HepG2 (cell line): ENCODE data around the gene KIAA0319L. TPM values are rescaled to one million over a fixed set of nuclear protein-coding genes. Genes with fewer than 3 reads are reported as not detected.

Source experiments
- CEBPB ChIP-seq: IDR thresholded peaks from 2 replicates; pipeline ENCODE4 v1.6.1; 2011; ENCODE audit warnings: low read depth, low read length, improper control_type of control experiment, borderline replicate concordance
- CREB1 ChIP-seq, 2 experiments: fragments of 450-650 bp in 1 of 2; IDR thresholded peaks; 2 replicates each; pipeline ENCODE4 v1.6.1; 2016 to 2017; ENCODE audit warnings: control low read depth in 1 of 2, mild to moderate bottlenecking in 1 of 2, missing compliant biosample characterization in 1 of 2, missing genetic modification characterization in 1 of 2
- FOXA1 ChIP-seq, 2 experiments: fragments of 450-650 bp in 1 of 2; sonication (generic) in 1 of 2; formaldehyde crosslinking in 1 of 2; IDR thresholded peaks; 2 replicates each; pipeline versions ENCODE4 v1.4.0 to v1.6.1; 2016 to 2020; ENCODE audit warnings: missing genetic modification reagents in 1 of 2
- FOXA3 ChIP-seq: IDR thresholded peaks from 2 replicates; pipeline ENCODE4 v1.6.1; 2016; ENCODE audit warnings: missing genetic modification reagents, missing compliant biosample characterization
- HNF4A ChIP-seq: sonication (generic); formaldehyde crosslinking; IDR thresholded peaks from 2 replicates; pipeline ENCODE4 v1.4.0; 2020; ENCODE audit warnings: missing genetic modification reagents
- HNF4G ChIP-seq, 2 experiments: sonication (generic) in 1 of 2; formaldehyde crosslinking in 1 of 2; IDR thresholded peaks; 2 replicates each; pipeline versions ENCODE4 v1.4.0 to v1.6.1; 2011 to 2020; ENCODE audit warnings: borderline replicate concordance in 2 of 2, low read depth in 2 of 2, mild to moderate bottlenecking in 2 of 2, low read length in 1 of 2, missing genetic modification reagents in 1 of 2, moderate library complexity in 1 of 2
- MED8 ChIP-seq: sonication (generic); formaldehyde crosslinking; IDR thresholded peaks from 2 replicates; pipeline ENCODE4 v1.8.1; 2023; ENCODE audit warnings: mild to moderate bottlenecking, missing genetic modification reagents; ENCODE audit not compliant: insufficient replicate concordance
- PHF8 ChIP-seq: sonication (generic); formaldehyde crosslinking; IDR thresholded peaks from 2 replicates; pipeline ENCODE4 v1.5.0; 2020; ENCODE audit warnings: missing genetic modification reagents
- SOX13 ChIP-seq, 3 experiments: fragments of 450-650 bp in 1 of 3; sonication (generic) in 1 of 3; formaldehyde crosslinking in 1 of 3; IDR thresholded peaks in 2 of 3; conservative IDR thresholded peaks in 1 of 3; 2 replicates each; pipeline versions ENCODE4 v1.5.0 to v1.6.1; 2016 to 2020; ENCODE audit warnings: antibody characterized with exemption in 1 of 3, mild to moderate bottlenecking in 1 of 3, missing compliant biosample characterization in 1 of 3, missing genetic modification reagents in 1 of 3, moderate library complexity in 1 of 3
- SOX6 ChIP-seq, 2 experiments: fragments of 450-650 bp in 1 of 2; sonication (generic) in 1 of 2; formaldehyde crosslinking in 1 of 2; IDR thresholded peaks; 2 replicates each; pipeline versions ENCODE4 v1.4.0 to v1.6.1; 2017 to 2020; ENCODE audit warnings: antibody characterized with exemption in 1 of 2, mild to moderate bottlenecking in 1 of 2, missing genetic modification reagents in 1 of 2
- SP1 ChIP-seq, 2 experiments: fragments of 450-650 bp in 1 of 2; sonication (generic) in 1 of 2; formaldehyde crosslinking in 1 of 2; IDR thresholded peaks; 2 replicates each; pipeline versions ENCODE4 v1.4.0 to v1.6.1; 2016 to 2020; ENCODE audit warnings: missing genetic modification reagents in 1 of 2
- ZNF7 ChIP-seq: IDR thresholded peaks from 2 replicates; pipeline ENCODE4 v1.6.1; 2016; ENCODE audit warnings: missing biosample characterization, missing genetic modification reagents
- ZNF777 ChIP-seq: sonication (generic); formaldehyde crosslinking; IDR thresholded peaks from 2 replicates; pipeline ENCODE4 v1.4.0; 2020; ENCODE audit warnings: missing genetic modification reagents
- polyA plus RNA-seq, 8 experiments: library from polyadenylated mRNA; depleted of rRNA in 3 of 8; stranded (reverse) in 7 of 8; unstranded in 1 of 8; fragments of >200 nt; fragmentation: Illumina TruSeq in 4 of 8; extraction: Trizol in 4 of 8; gene quantifications; 2 replicates each; pipeline versions ENCODE4 v1.2.1 to v1.2.3, GENCODE V29; 2011 to 2016; ENCODE audit warnings: low read depth in 4 of 8, missing spikeins in 1 of 8, mixed read lengths in 1 of 8; ENCODE audit not compliant: insufficient read depth in 1 of 8
- total RNA-seq, 5 experiments: library from RNA; depleted of rRNA; stranded (reverse); fragments of >200 nt; fragmentation: Illumina TruSeq; extraction: Trizol; gene quantifications; 2 replicates each; pipeline ENCODE4 v1.2.3, GENCODE V29; 2016; ENCODE audit warnings: low read depth in 1 of 5
- TF ChIP-seq, protein P1 (sequence below): sonication (generic); formaldehyde crosslinking; IDR thresholded peaks from 2 replicates; pipeline ENCODE4 v1.4.0; 2020; ENCODE audit warnings: missing genetic modification reagents
- TF ChIP-seq, protein P2 (sequence below), 2 experiments: sonication (generic) in 1 of 2; formaldehyde crosslinking in 1 of 2; IDR thresholded peaks; 2 replicates each; pipeline versions ENCODE4 v1.4.0 to v1.6.1; 2018 to 2020; ENCODE audit warnings: missing genetic modification reagents in 2 of 2, borderline replicate concordance in 1 of 2, low read depth in 1 of 2, mild to moderate bottlenecking in 1 of 2, missing biosample characterization in 1 of 2
- TF ChIP-seq, protein P3 (sequence below): sonication (generic); formaldehyde crosslinking; IDR thresholded peaks from 2 replicates; pipeline ENCODE4 v1.9.0; 2021; ENCODE audit warnings: missing genetic modification reagents, borderline replicate concordance
- TF ChIP-seq, protein P4 (sequence below): sonication (generic); formaldehyde crosslinking; conservative IDR thresholded peaks from 2 replicates; pipeline ENCODE4 v1.8.0; 2022; ENCODE audit warnings: mild to moderate bottlenecking, moderate library complexity, missing genetic modification reagents

Gene KIAA0319L
- total and polyA plus RNA-seq, 2 of the 13 experiments (the other 11 are each of a cell fraction or from before 2014, with no cell fraction given): 33.4 to 82.6 TPM

DNA sequence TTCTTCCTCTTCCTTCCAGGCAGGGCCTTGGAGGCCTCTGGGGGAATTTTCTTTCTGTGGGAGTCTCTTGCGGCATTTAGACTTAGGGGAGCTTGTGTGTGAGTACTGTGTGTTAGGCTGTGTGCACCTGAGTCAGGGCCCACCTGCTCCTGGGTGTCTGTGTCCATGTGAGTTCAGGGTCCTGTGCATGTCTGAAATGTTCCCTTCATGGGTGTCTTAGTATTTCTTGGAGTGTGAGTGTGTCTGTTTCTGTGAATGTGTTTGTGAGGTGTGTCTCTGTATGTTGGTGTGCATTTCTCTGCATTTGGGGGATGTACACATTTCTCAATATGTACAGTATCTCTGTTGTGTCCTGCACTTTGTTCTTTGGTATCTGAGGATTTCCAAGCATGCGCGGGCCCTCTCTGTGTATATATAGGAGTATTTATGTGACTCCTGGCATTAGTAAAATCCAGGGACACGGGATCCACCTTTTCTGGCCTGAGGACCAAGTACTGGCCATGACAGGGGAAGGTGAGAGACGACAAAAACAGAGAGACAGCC is 18.3 kb upstream of the KIAA0319L start (continued):
- TF ChIP-seq, protein P1, sequence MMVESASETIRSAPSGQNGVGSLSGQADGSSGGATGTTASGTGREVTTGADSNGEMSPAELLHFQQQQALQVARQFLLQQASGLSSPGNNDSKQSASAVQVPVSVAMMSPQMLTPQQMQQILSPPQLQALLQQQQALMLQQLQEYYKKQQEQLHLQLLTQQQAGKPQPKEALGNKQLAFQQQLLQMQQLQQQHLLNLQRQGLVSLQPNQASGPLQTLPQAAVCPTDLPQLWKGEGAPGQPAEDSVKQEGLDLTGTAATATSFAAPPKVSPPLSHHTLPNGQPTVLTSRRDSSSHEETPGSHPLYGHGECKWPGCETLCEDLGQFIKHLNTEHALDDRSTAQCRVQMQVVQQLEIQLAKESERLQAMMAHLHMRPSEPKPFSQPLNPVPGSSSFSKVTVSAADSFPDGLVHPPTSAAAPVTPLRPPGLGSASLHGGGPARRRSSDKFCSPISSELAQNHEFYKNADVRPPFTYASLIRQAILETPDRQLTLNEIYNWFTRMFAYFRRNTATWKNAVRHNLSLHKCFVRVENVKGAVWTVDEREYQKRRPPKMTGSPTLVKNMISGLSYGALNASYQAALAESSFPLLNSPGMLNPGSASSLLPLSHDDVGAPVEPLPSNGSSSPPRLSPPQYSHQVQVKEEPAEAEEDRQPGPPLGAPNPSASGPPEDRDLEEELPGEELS (CRISPR knock-in tag): peak; percentile 47; the same call in 1 of the 2 replicates
- peak; percentile 16; the same call in 1 of the 2 replicates for TF ChIP-seq CEBPB
- TF ChIP-seq FOXA1 (IDR thresholded peaks at IDR 0.05): no peak
- TF ChIP-seq FOXA1 (CRISPR knock-in tag; IDR thresholded peaks at IDR 0.05): peak; percentile 49; the same call in 1 of the 2 replicates
- no peak for TF ChIP-seq SP1 (IDR thresholded peaks at IDR 0.05)
- TF ChIP-seq SP1 (CRISPR knock-in tag; IDR thresholded peaks at IDR 0.05): peak; percentile 16; the same call in 1 of the 2 replicates
- TF ChIP-seq, protein P2, sequence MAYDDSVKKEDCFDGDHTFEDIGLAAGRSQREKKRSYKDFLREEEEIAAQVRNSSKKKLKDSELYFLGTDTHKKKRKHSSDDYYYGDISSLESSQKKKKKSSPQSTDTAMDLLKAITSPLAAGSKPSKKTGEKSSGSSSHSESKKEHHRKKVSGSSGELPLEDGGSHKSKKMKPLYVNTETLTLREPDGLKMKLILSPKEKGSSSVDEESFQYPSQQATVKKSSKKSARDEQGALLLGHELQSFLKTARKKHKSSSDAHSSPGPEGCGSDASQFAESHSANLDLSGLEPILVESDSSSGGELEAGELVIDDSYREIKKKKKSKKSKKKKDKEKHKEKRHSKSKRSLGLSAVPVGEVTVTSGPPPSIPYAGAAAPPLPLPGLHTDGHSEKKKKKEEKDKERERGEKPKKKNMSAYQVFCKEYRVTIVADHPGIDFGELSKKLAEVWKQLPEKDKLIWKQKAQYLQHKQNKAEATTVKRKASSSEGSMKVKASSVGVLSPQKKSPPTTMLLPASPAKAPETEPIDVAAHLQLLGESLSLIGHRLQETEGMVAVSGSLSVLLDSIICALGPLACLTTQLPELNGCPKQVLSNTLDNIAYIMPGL (CRISPR knock-in tag; IDR thresholded peaks at IDR 0.05; ENCODE audit: borderline replicate concordance in 1 of 2, low read depth in 1 of 2): peak in 1 of 2 experiments; percentile 10; a peak in 1 of 4 replicates
- TF ChIP-seq FOXA3: peak; percentile 56
- TF ChIP-seq, protein P3, sequence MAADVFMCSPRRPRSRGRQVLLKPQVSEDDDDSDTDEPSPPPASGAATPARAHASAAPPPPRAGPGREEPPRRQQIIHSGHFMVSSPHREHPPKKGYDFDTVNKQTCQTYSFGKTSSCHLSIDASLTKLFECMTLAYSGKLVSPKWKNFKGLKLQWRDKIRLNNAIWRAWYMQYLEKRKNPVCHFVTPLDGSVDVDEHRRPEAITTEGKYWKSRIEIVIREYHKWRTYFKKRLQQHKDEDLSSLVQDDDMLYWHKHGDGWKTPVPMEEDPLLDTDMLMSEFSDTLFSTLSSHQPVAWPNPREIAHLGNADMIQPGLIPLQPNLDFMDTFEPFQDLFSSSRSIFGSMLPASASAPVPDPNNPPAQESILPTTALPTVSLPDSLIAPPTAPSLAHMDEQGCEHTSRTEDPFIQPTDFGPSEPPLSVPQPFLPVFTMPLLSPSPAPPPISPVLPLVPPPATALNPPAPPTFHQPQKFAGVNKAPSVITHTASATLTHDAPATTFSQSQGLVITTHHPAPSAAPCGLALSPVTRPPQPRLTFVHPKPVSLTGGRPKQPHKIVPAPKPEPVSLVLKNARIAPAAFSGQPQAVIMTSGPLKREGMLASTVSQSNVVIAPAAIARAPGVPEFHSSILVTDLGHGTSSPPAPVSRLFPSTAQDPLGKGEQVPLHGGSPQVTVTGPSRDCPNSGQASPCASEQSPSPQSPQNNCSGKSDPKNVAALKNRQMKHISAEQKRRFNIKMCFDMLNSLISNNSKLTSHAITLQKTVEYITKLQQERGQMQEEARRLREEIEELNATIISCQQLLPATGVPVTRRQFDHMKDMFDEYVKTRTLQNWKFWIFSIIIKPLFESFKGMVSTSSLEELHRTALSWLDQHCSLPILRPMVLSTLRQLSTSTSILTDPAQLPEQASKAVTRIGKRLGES (CRISPR knock-in tag): no peak
- TF ChIP-seq SOX13 (IDR thresholded peaks at IDR 0.05): no peak
- 0 out of 4 replicates have a peak, but pooled peaks of 1 of the 2 experiments have one; percentile 36 for TF ChIP-seq SOX13 (CRISPR knock-in tag; conservative IDR thresholded peaks at IDR 0.05 in 1 of 2, IDR thresholded peaks at IDR 0.05 in 1 of 2)
- TF ChIP-seq SOX6 (IDR thresholded peaks at IDR 0.05): no peak
- TF ChIP-seq SOX6 (CRISPR knock-in tag; IDR thresholded peaks at IDR 0.05): peak; percentile 25; the same call in 1 of the 2 replicates
- peak; percentile 67 for TF ChIP-seq HNF4A (CRISPR knock-in tag)
- TF ChIP-seq ZNF7: no peak
- TF ChIP-seq MED8: no peak
- no peak for TF ChIP-seq CREB1 (IDR thresholded peaks at IDR 0.05)
- 0 out of 2 replicates have a peak, but pooled peaks have one; percentile 39 for TF ChIP-seq CREB1 (CRISPR knock-in tag; IDR thresholded peaks at IDR 0.05)
- TF ChIP-seq ZNF777 (CRISPR knock-in tag): peak; percentile 43; the same call in 1 of the 2 replicates
- peak; percentile 41; the same call in 1 of the 2 replicates for TF ChIP-seq HNF4G (IDR thresholded peaks at IDR 0.05; ENCODE audit: borderline replicate concordance, low read depth, low read length)
- TF ChIP-seq HNF4G (CRISPR knock-in tag; IDR thresholded peaks at IDR 0.05; ENCODE audit: borderline replicate concordance, low read depth): no peak
- TF ChIP-seq PHF8 (CRISPR knock-in tag): peak; percentile 1
- TF ChIP-seq, protein P4, sequence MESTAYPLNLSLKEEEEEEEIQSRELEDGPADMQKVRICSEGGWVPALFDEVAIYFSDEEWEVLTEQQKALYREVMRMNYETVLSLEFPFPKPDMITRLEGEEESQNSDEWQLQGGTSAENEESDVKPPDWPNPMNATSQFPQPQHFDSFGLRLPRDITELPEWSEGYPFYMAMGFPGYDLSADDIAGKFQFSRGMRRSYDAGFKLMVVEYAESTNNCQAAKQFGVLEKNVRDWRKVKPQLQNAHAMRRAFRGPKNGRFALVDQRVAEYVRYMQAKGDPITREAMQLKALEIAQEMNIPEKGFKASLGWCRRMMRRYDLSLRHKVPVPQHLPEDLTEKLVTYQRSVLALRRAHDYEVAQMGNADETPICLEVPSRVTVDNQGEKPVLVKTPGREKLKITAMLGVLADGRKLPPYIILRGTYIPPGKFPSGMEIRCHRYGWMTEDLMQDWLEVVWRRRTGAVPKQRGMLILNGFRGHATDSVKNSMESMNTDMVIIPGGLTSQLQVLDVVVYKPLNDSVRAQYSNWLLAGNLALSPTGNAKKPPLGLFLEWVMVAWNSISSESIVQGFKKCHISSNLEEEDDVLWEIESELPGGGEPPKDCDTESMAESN: no peak
